Heart right ventricle (tissue), 16 donors: ENCODE measurements around the gene CRHR1. TPM values are rescaled to one million over a fixed set of nuclear protein-coding genes. Genes with fewer than 3 reads are reported as not detected.

Experiments
- ATAC-seq, 8 donors: fragments of 200-7000 bp; cut with Tn5 transposase; one replicate each; pipeline ENCODE4 v1.9.1; 2020; ENCODE audit warnings: mild to moderate bottlenecking in 8 of 8, moderate library complexity in 8 of 8, moderate number of reproducible peaks in 1 of 8
- DNase-seq, 2 donors: peaks; one replicate each; pipeline ENCODE4 v3.0.0-alpha.2; 2020
- H3K27ac ChIP-seq, 10 donors: fragments of 200-600 bp; sonication (generic) in 2 of 10; one replicate each; pipeline versions ENCODE4 v1.5.0 to v1.8.0; 2020 to 2022; ENCODE audit warnings: mild to moderate bottlenecking in 3 of 10
- H3K27me3 ChIP-seq, 7 donors: fragments of 200-600 bp; one replicate each; pipeline ENCODE4 v1.8.0; 2021 to 2022; ENCODE audit warnings: mild to moderate bottlenecking in 2 of 7
- H3K36me3 ChIP-seq, 9 donors: fragments of 200-600 bp; sonication (generic) in 1 of 9; one replicate each; pipeline versions ENCODE4 v1.5.0 to v1.8.0; 2020 to 2022; ENCODE audit warnings: mild to moderate bottlenecking in 2 of 9
- H3K4me1 ChIP-seq, 9 donors: fragments of 200-600 bp; sonication (generic) in 1 of 9; one replicate each; pipeline versions ENCODE4 v1.5.0 to v1.8.0; 2020 to 2022; ENCODE audit warnings: mild to moderate bottlenecking in 4 of 9
- H3K4me3 ChIP-seq, 10 donors: fragments of 200-600 bp; sonication (generic) in 2 of 10; one replicate each; pipeline versions ENCODE4 v1.5.0 to v1.8.0; 2020 to 2022; ENCODE audit warnings: mild to moderate bottlenecking in 7 of 10, moderate library complexity in 2 of 10
- H3K9me3 ChIP-seq, 11 donors: fragments of 200-600 bp in 10 of 11; sonication (generic) in 2 of 11; one replicate each; pipeline versions ENCODE4 v1.5.0 to v1.8.0; 2013 to 2022; ENCODE audit warnings: mild to moderate bottlenecking in 2 of 11, control low read depth in 1 of 11, moderate library complexity in 1 of 11
- CTCF ChIP-seq, 9 donors: fragments of 200-600 bp; sonication (generic) in 2 of 9; IDR thresholded peaks; one replicate each; pipeline versions ENCODE4 v1.5.0 to v1.8.0; 2021 to 2022; ENCODE audit warnings: antibody characterized with exemption in 9 of 9, mild to moderate bottlenecking in 5 of 9, moderate library complexity in 1 of 9
- WGBS, 2 donors: extraction: QIAGEN DNeasy Blood & Tissue Kit; methylation state at CpG; one replicate each; pipeline ENCODE4 v1.1.7; 2013; ENCODE audit warnings: inconsistent platforms in 1 of 2; 5-methylcytosine and 5-hydroxymethylcytosine counted together
- intact Hi-C, 10 donors: fragments of 100-400 bp; cut with DNase I; formaldehyde crosslinking; loops; one replicate each; pipeline versions ENCODE4 v1.11.1 to v1.14.2; 2022
- polyA plus RNA-seq, 2 donors: library from polyadenylated mRNA; stranded (reverse); fragments of 200-250 nt; gene quantifications; one replicate each; pipeline ENCODE4 v1.2.3, GENCODE V29; 2013
- total RNA-seq, 10 donors: library from RNA; stranded (reverse); fragmentation: NEBNext Ultra II Directional in 3 of 10; extraction: Animal tissue kit (Norgen Biotek cat#: 25700) in 3 of 10; gene quantifications; one replicate each; pipeline versions ENCODE4 v1.2.1 to v1.2.4, GENCODE V29; 2021 to 2023
- donor health status: Arrhythmogenic right ventricular cardiomyopathy.
- donor health status: ischemic (EF 13 %, LVEDD 7.1; RV severe dilation, severe dysfunction).
- donor health status: healthy with polysubstance abuse.
- donor health status: DM: no; HTN: yes; CAD: no.
- donor health status: DM: no; HTN: no; CAD: no.
- donor health status: ischemic (EF 25% LVEDD 6.9; RV normal size, moderate dysfunction).
- donor health status: ischemic (EF 25% LVEDD 5.7; RV mildly dilated, moderate dysfunction).
- donor health status: healthy.
- donor health status: DM: yes; HTN: yes; CAD: no.
- donor health status: Ischemic cardiomyopathy.
- donor health status: ischemic (EF 35%, LVEDD 5.7; RV mildly dilated, moderate dysfunction).
- donor health status: nonischemic (EF 11% LVEDD 7.7; RV severe dilation, severe dysfunction).
- donor health status: DM: yes; HTN: yes; CAD: no.
- donor health status: PGD.
- donor health status: ischemic (EF 29% LVEDD 5.4; RV normal size, mild dysfunction).
- donor health status: nonischemic (EF 23%, LVEDD 6.1; RV moderate dilation, normal function).

The CRHR1 gene
- total and polyA plus RNA-seq, 12 donors, result 0.30 to 0.63 TPM; not detected in 10

GRCh38 chr17:45828582-45829133, 44.5 kb downstream of the CRHR1 start:
- DNase-seq, result no peak
- Histone ChIP-seq H3K27ac (no peak overlapping the region), H3K36me3 (no peaks in the 10 kb centered on the region), H3K4me1 (no peaks in the 10 kb centered on the region), H3K4me3 (no peak overlapping the region), H3K9me3 (no peaks in the 10 kb centered on the region), H3K27me3 (peaks cover 0 to 76% (median 36%) of the 10 kb centered on the region in 7 donors)
- ATAC-seq, result no peak
- no peak for TF ChIP-seq CTCF (IDR thresholded peaks at IDR 0.05)
- WGBS, 2 donors, result 70% methylated on average over 15 of the region's 15 CpGs
- intact Hi-C loops, result loop anchor here in 2 of 10 donors (1.0 to 10.0 kb wide), 2 partner anchors 104 to 186 kb away; no protein-coding TSS in a partner anchor

- Histone ChIP-seq H3K4me3 (no peak overlapping the region), H3K27ac (no peak overlapping the region), H3K27me3 (peaks cover 0 to 74% (median 34%) of the 10 kb centered on the region in 7 donors), H3K9me3 (no peaks in the 10 kb centered on the region), H3K4me1 (no peaks in the 10 kb centered on the region), H3K36me3 (no peaks in the 10 kb centered on the region)
- intact Hi-C loops, result loop anchor here in 6 of 10 donors (2.0 to 10.0 kb wide), 3 partner anchors 109 to 193 kb away; no protein-coding TSS in a partner anchor
- DNase-seq (no peak), ATAC-seq (no peak)
- TF ChIP-seq CTCF (IDR thresholded peaks at IDR 0.05), result no peak
- WGBS, 2 donors, result 55 to 56% methylated on average over 6 of the region's 6 CpGs
Measured at GRCh38 chr17:45833920-45834319, 49.8 kb downstream of the CRHR1 start.

DNA sequence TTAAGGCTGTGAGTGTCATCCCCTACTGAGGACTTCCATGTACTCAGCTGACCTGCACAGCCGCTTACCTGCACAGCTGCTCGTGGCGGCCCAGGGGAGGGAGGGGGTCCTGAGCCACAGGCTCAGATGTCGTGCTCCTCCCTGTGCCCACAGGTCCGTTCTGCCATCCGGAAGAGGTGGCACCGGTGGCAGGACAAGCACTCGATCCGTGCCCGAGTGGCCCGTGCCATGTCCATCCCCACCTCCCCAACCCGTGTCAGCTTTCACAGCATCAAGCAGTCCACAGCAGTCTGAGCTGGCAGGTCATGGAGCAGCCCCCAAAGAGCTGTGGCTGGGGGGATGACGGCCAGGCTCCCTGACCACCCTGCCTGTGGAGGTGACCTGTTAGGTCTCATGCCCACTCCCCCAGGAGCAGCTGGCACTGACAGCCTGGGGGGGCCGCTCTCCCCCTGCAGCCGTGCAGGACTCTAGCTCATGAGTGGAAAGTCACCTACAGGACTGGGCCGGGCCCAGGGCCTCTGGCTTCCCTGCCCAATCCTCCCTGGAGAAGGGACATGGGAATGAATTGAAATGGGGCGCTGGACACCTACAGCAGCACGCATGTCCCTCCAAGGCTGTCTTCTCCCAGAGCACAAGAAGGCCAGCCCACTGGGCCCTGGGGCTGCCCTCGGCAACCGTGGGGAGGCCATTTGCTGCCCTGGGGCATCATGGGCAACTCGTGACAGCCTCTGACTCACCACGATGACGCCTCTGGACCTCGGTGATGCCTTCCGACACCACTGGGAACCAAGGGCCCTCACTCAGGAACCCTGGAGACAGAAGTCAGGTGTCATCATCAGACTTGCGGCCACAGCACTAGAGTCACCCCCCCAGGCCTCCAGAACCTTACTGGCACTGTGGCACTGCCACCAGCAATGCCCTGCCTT, 50.6 kb downstream of the CRHR1 start:
- no peaks in the 10 kb centered on the region for H3K9me3 ChIP-seq
- H3K4me3 ChIP-seq, result no peak overlapping the region
- H3K27ac ChIP-seq, result no peak overlapping the region
- no peaks in the 10 kb centered on the region for H3K36me3 ChIP-seq
- WGBS, 2 donors, result 79 to 85% methylated on average over 26 of the region's 26 CpGs
- ATAC-seq (peak in 1 of 8 donors; percentile 5), DNase-seq (no peak)
- peaks cover 0 to 73% (median 34%) of the 10 kb centered on the region in 7 donors for H3K27me3 ChIP-seq
- intact Hi-C loops, result loop anchor here in 5 of 10 donors (2.0 to 10.0 kb wide), 4 partner anchors 110 to 202 kb away; no protein-coding TSS in a partner anchor
- H3K4me1 ChIP-seq, result no peaks in the 10 kb centered on the region
- no peak for TF ChIP-seq CTCF (IDR thresholded peaks at IDR 0.05)

GRCh38 chr17:45835481-45835880, 51.4 kb downstream of the CRHR1 start:
- 84 to 85% methylated on average over 5 of the region's 5 CpGs for WGBS, 2 donors
- intact Hi-C loops, result loop anchor here in 3 of 10 donors (2.0 to 10.0 kb wide), 3 partner anchors 111 to 203 kb away; no protein-coding TSS in a partner anchor
- no peaks in the 10 kb centered on the region for H3K36me3 ChIP-seq
- H3K27me3 ChIP-seq, result peaks cover 0 to 71% (median 27%) of the 10 kb centered on the region in 7 donors
- H3K9me3 ChIP-seq, result no peaks in the 10 kb centered on the region
- H3K4me1 ChIP-seq, result no peaks in the 10 kb centered on the region
- H3K4me3 ChIP-seq, result no peak overlapping the region
- DNase-seq (no peak), ATAC-seq (no peak)
- H3K27ac ChIP-seq, result no peak overlapping the region
- TF ChIP-seq CTCF (IDR thresholded peaks at IDR 0.05), result no peak
